ENCODE data around the gene MGAT5B. TPM values are rescaled to one million over a fixed set of nuclear protein-coding genes. Genes with fewer than 3 reads are reported as not detected.

The MGAT5B gene
- total RNA-seq (1 to 10 TPM in 2 of 5 donors, under 1 TPM in 3; 0.15 to 2.4 (median 0.79) TPM), total RNA-seq (0 to 3.0 (median 0.48) reads per million in 29 experiments)
- 0.35 TPM for total RNA-seq (2013)

GRCh38 chr17:76868176-76868668, at the start of gene MGAT5B:
TSS of gene MGAT5B (plus strand) at chr17:76868404. CDS start at chr17:76869030, 626 bp downstream.
- peaks cover 21 to 31% of the 10 kb centered on the region in 2 donors for H3K27me3 Mint-ChIP-seq
- ChIA-PET CTCF (interaction anchor here (0.5 to 1.7 kb wide), 5 partner anchors 188 to 1960 kb away, joined by 3 to 30 read pairs (median 3); no protein-coding TSS in a partner anchor), POLR2A (no interaction called here)
- no peak within 1 kb of the TSS for H3K27ac ChIP-seq (ENCODE audit: low read length)
- H3K27me3 ChIP-seq (replicated peaks in 1 of 2; ENCODE audit: control insufficient read depth in 2 of 2, extremely low read depth in 1 of 2, insufficient read depth in 2 of 2, low read length in 1 of 2) = peaks cover 2 to 66% of the 10 kb centered on the region in 2 experiments
- under 1% methylated on average over 76 of the region's 76 CpGs for WGBS (ENCODE audit: insufficient coverage)
- no peaks in the 10 kb centered on the region for H3K36me3 ChIP-seq (ENCODE audit: control insufficient read depth in 2 of 2, extremely low read depth in 1 of 2, insufficient read depth in 1 of 2, low read length in 1 of 2)
- no peaks in the 10 kb centered on the region for H3K9me3 ChIP-seq
- no peaks in the 10 kb centered on the region for H3K9me3 Mint-ChIP-seq
- H3K4me1 Mint-ChIP-seq = peaks cover 6 to 16% (median 11%) of the 10 kb centered on the region in 3 donors
- peak within 1 kb of the TSS in 1 of 2 donors; percentile 58 for H3K27ac Mint-ChIP-seq
- H3K36me3 Mint-ChIP-seq = no peaks in the 10 kb centered on the region
- H3K4me3 Mint-ChIP-seq = peak within 1 kb of the TSS; percentile 75 to 79 (median 78)
- ATAC-seq (replicated peaks in 1 of 4) = peak; percentile 95 to 97 (median 96)
- peaks cover 2 to 18% of the 10 kb centered on the region in 2 experiments for H3K4me1 ChIP-seq (ENCODE audit: control insufficient read depth in 1 of 2, extremely low read depth in 1 of 2, insufficient read depth in 2 of 2, low read length in 2 of 2)
- DNase-seq = peak; percentile 31 to 90 (median 66)
- H3K4me3 ChIP-seq (ENCODE audit: control insufficient read depth in 1 of 2, extremely low read depth in 1 of 2, low read length in 1 of 2) = peak within 1 kb of the TSS in 1 of 2 donors; percentile 58

- Histone ChIP-seq H3K4me1 (ENCODE audit: control insufficient read depth in 1 of 2, extremely low read depth in 1 of 2, insufficient read depth in 2 of 2, low read length in 2 of 2) (peaks cover 5 to 6% of the 10 kb centered on the region in 2 experiments), H3K4me3 (ENCODE audit: control insufficient read depth in 1 of 2, extremely low read depth in 1 of 2, low read length in 1 of 2) (no peak overlapping the region), H3K36me3 (ENCODE audit: control insufficient read depth in 2 of 2, extremely low read depth in 1 of 2, insufficient read depth in 1 of 2, low read length in 1 of 2) (no peaks in the 10 kb centered on the region), H3K9me3 (no peaks in the 10 kb centered on the region), H3K27ac (ENCODE audit: low read length) (no peak overlapping the region), H3K27me3 (replicated peaks in 1 of 2; ENCODE audit: control insufficient read depth in 2 of 2, extremely low read depth in 1 of 2, insufficient read depth in 2 of 2, low read length in 1 of 2) (peaks cover 0 to 4% of the 10 kb centered on the region in 2 experiments)
- DNase-seq = no peak
- no peak for ATAC-seq (replicated peaks in 1 of 4)
- H3K27me3 Mint-ChIP-seq = no peaks in the 10 kb centered on the region
- ChIA-PET POLR2A (no interaction called here), CTCF (no interaction called here)
- H3K4me3 Mint-ChIP-seq = no peak overlapping the region
- peaks cover 7 to 8% (median 8%) of the 10 kb centered on the region in 3 donors for H3K4me1 Mint-ChIP-seq
- no peaks in the 10 kb centered on the region for H3K9me3 Mint-ChIP-seq
- H3K36me3 Mint-ChIP-seq = no peaks in the 10 kb centered on the region
- no CpG with 5 or more reads among the region's 1 CpG for WGBS (ENCODE audit: insufficient coverage)
- H3K27ac Mint-ChIP-seq = no peak overlapping the region
These were observed 48.2 kb upstream of the MGAT5B start for GRCh38 chr17:76820039-76820438.

GRCh38 chr17:76820561-76820960, 47.6 kb upstream of the MGAT5B start:
- no peaks in the 10 kb centered on the region for H3K36me3 Mint-ChIP-seq
- H3K9me3 Mint-ChIP-seq = no peaks in the 10 kb centered on the region

GRCh38 chr17:76822184-76822778, 45.9 kb upstream of the MGAT5B start:
- DNase-seq (no peak), ATAC-seq (replicated peaks in 1 of 4) (no peak)
- Mint-ChIP-seq H3K27ac (no peak overlapping the region), H3K27me3 (no peaks in the 10 kb centered on the region), H3K9me3 (no peaks in the 10 kb centered on the region), H3K4me3 (no peak overlapping the region), H3K36me3 (no peaks in the 10 kb centered on the region), H3K4me1 (peaks cover 0 to 7% (median 2%) of the 10 kb centered on the region in 3 donors)
- ChIA-PET CTCF (no interaction called here), POLR2A (no interaction called here)
- no peaks in the 10 kb centered on the region for H3K9me3 ChIP-seq
- H3K4me3 ChIP-seq (ENCODE audit: control insufficient read depth in 1 of 2, extremely low read depth in 1 of 2, low read length in 1 of 2) = no peak overlapping the region
- H3K27me3 ChIP-seq (replicated peaks in 1 of 2; ENCODE audit: control insufficient read depth in 2 of 2, extremely low read depth in 1 of 2, insufficient read depth in 2 of 2, low read length in 1 of 2) = peaks cover 0 to 16% of the 10 kb centered on the region in 2 experiments
- no peak overlapping the region for H3K27ac ChIP-seq (ENCODE audit: low read length)
- H3K36me3 ChIP-seq (ENCODE audit: control insufficient read depth in 2 of 2, extremely low read depth in 1 of 2, insufficient read depth in 1 of 2, low read length in 1 of 2) = no peaks in the 10 kb centered on the region
- peaks cover 0 to 8% of the 10 kb centered on the region in 2 experiments for H3K4me1 ChIP-seq (ENCODE audit: control insufficient read depth in 1 of 2, extremely low read depth in 1 of 2, insufficient read depth in 2 of 2, low read length in 2 of 2)
- 80% methylated on average over 2 of the region's 7 CpGs for WGBS (ENCODE audit: insufficient coverage)

More at GRCh38 chr17:76820561-76820960, 47.6 kb upstream of the MGAT5B start:
- Mint-ChIP-seq H3K27me3 (no peaks in the 10 kb centered on the region), H3K27ac (no peak overlapping the region), H3K4me3 (no peak overlapping the region), H3K4me1 (peaks cover 7 to 8% (median 8%) of the 10 kb centered on the region in 3 donors)
- Histone ChIP-seq H3K27ac (ENCODE audit: low read length) (no peak overlapping the region), H3K36me3 (ENCODE audit: control insufficient read depth in 2 of 2, extremely low read depth in 1 of 2, insufficient read depth in 1 of 2, low read length in 1 of 2) (no peaks in the 10 kb centered on the region), H3K4me3 (ENCODE audit: control insufficient read depth in 1 of 2, extremely low read depth in 1 of 2, low read length in 1 of 2) (no peak overlapping the region), H3K9me3 (no peaks in the 10 kb centered on the region), H3K4me1 (ENCODE audit: control insufficient read depth in 1 of 2, extremely low read depth in 1 of 2, insufficient read depth in 2 of 2, low read length in 2 of 2) (peaks cover 5 to 6% of the 10 kb centered on the region in 2 experiments), H3K27me3 (replicated peaks in 1 of 2; ENCODE audit: control insufficient read depth in 2 of 2, extremely low read depth in 1 of 2, insufficient read depth in 2 of 2, low read length in 1 of 2) (peaks cover 0 to 3% of the 10 kb centered on the region in 2 experiments)
- 76% methylated on average over 2 of the region's 4 CpGs for WGBS (ENCODE audit: insufficient coverage)
- no peak for ATAC-seq (replicated peaks in 1 of 4)
- ChIA-PET POLR2A (no interaction called here), CTCF (no interaction called here)
- no peak for DNase-seq

GRCh38 chr17:76824093-76824492, 44.1 kb upstream of the MGAT5B start:
- ATAC-seq (replicated peaks in 1 of 4) = no peak
- H3K36me3 ChIP-seq (ENCODE audit: control insufficient read depth in 2 of 2, extremely low read depth in 1 of 2, insufficient read depth in 1 of 2, low read length in 1 of 2) = no peaks in the 10 kb centered on the region
- ChIA-PET CTCF (no interaction called here), POLR2A (interaction anchor here in 1 of 2 donors (0.7 kb wide), 1 partner anchor 944 kb away, joined by 12 read pairs; no protein-coding TSS in a partner anchor)
- H3K4me1 ChIP-seq (ENCODE audit: control insufficient read depth in 1 of 2, extremely low read depth in 1 of 2, insufficient read depth in 2 of 2, low read length in 2 of 2) = peaks cover 0 to 8% of the 10 kb centered on the region in 2 experiments
- peaks cover 0 to 2% of the 10 kb centered on the region in 2 donors for H3K27me3 Mint-ChIP-seq
- H3K27me3 ChIP-seq (replicated peaks in 1 of 2; ENCODE audit: control insufficient read depth in 2 of 2, extremely low read depth in 1 of 2, insufficient read depth in 2 of 2, low read length in 1 of 2) = peaks cover 0 to 20% of the 10 kb centered on the region in 2 experiments
- H3K9me3 ChIP-seq = no peaks in the 10 kb centered on the region
- no peaks in the 10 kb centered on the region for H3K9me3 Mint-ChIP-seq
- H3K4me1 Mint-ChIP-seq = peaks cover 0 to 9% (median 2%) of the 10 kb centered on the region in 3 donors
- H3K27ac ChIP-seq (ENCODE audit: low read length) = no peak overlapping the region
- 89% methylated on average over 8 of the region's 12 CpGs for WGBS (ENCODE audit: insufficient coverage)
- H3K4me3 ChIP-seq (ENCODE audit: control insufficient read depth in 1 of 2, extremely low read depth in 1 of 2, low read length in 1 of 2) = no peak overlapping the region
- no peak overlapping the region for H3K27ac Mint-ChIP-seq
- no peak overlapping the region for H3K4me3 Mint-ChIP-seq
- no peak for DNase-seq
- H3K36me3 Mint-ChIP-seq = no peaks in the 10 kb centered on the region

GRCh38 chr17:76826330-76827068, 41.7 kb upstream of the MGAT5B start:
- no peaks in the 10 kb centered on the region for H3K9me3 ChIP-seq
- no peaks in the 10 kb centered on the region for H3K36me3 ChIP-seq (ENCODE audit: control insufficient read depth in 2 of 2, extremely low read depth in 1 of 2, insufficient read depth in 1 of 2, low read length in 1 of 2)
- Mint-ChIP-seq H3K9me3 (no peaks in the 10 kb centered on the region), H3K27me3 (peaks cover 0 to 2% of the 10 kb centered on the region in 2 donors), H3K36me3 (no peaks in the 10 kb centered on the region), H3K27ac (no peak overlapping the region), H3K4me1 (peaks cover 0 to 9% (median 2%) of the 10 kb centered on the region in 3 donors), H3K4me3 (peak overlapping the region in 1 of 3 donors; percentile 4)
- H3K27ac ChIP-seq (ENCODE audit: low read length) = no peak overlapping the region
- WGBS (ENCODE audit: insufficient coverage) = 66% methylated on average over 12 of the region's 24 CpGs
- ChIA-PET POLR2A (no interaction called here), CTCF (no interaction called here)
- DNase-seq = peak in 2 of 35 experiments; percentile 9
- ATAC-seq (replicated peaks in 1 of 4) = peak in 1 of 4 experiments; percentile 42
- H3K4me1 ChIP-seq (ENCODE audit: control insufficient read depth in 1 of 2, extremely low read depth in 1 of 2, insufficient read depth in 2 of 2, low read length in 2 of 2) = peaks cover 0 to 8% of the 10 kb centered on the region in 2 experiments
- H3K4me3 ChIP-seq (ENCODE audit: control insufficient read depth in 1 of 2, extremely low read depth in 1 of 2, low read length in 1 of 2) = no peak overlapping the region
- H3K27me3 ChIP-seq (replicated peaks in 1 of 2; ENCODE audit: control insufficient read depth in 2 of 2, extremely low read depth in 1 of 2, insufficient read depth in 2 of 2, low read length in 1 of 2) = peaks cover 0 to 21% of the 10 kb centered on the region in 2 experiments

Measured in T-cell (primary cell).